Measurements from ENCODE around the gene GNAZ.
A peak's percentile ranks its signal among the peaks of the same experiment; 100 is the strongest.
"Not testable (repeated sequence)": the region's sequence is repeated elsewhere in the genome, so short reads cannot be mapped to it uniquely, and the experiment has no call there.

GNAZ gene

DNA sequence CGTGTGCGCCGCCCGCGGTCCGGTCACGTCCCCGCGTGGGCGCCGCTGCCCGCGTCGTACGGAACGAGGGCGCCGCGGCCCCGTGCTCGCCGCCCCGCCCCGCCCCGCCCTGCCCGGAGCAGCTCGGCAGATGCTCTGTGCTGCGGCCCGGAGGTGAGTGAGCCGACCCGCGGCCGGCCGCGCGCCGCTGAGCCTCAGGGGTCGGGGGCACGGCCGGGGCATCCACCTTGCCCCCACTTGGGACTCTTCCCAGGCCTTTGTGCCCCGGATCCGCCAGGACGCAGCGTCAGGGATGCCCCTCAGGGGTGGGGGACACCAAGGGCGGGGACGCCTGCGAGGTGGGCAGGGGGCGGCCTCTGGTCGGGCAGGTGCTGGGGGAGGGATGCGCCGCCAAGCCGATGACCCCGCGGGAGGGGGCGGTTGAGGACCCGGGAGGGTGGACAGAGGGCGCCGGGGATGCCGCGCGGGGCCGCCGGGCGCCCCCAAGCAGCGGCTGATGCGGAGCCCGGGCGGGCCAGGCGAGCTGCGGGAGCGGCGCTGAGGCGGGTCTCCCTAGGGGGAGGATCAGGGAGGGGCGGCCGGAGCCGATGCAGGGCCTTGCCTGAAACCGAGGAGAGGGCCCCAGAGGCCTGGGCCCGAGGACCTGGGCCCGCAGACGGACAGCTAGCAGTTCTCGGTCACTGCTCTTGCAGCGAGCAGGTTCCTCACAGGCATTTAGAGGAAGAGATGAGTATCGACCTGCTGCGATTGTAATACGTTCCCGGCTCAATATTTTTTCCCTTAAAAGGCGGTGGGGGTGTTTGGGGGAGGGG lies at the start of gene GNAZ:
Gene GNAZ, plus strand, starts transcription at position 102 of the 812 bp plus-strand sequence. CDS start 25,177 bp downstream, outside the sequence.
- DNase-seq (ENCODE audit: low spot score), result peak; percentile 16

DNA sequence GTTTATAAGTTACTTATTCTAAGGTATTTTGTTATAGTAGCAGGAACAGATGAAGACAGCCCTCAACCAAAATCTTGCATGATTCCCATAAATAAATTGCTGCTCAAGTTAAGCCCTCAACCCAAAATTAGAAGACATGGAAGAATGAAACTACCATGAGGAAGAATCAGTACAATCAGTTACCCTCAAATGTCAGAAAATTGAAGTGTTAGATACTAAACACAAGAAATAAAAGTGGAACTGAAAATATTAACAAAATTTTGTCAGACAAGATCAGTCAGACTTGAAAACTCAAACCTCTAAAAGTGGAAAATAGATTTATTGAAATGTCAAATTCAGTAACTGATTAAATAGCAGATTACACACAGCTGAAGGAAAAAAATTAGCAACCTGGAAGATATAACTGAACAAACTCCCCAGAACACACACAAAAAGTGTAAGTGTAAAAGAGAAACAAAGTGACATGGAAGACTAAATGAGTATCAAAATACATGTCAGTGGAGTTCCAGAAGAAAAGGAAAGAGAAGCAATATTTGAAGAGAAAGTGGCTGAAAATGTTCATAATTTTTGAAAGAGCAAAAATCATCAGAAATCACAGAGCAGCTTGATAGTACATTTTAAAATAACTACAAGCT lies 49.5 kb upstream of the GNAZ start:
- no peak for DNase-seq (ENCODE audit: low spot score)

DNA sequence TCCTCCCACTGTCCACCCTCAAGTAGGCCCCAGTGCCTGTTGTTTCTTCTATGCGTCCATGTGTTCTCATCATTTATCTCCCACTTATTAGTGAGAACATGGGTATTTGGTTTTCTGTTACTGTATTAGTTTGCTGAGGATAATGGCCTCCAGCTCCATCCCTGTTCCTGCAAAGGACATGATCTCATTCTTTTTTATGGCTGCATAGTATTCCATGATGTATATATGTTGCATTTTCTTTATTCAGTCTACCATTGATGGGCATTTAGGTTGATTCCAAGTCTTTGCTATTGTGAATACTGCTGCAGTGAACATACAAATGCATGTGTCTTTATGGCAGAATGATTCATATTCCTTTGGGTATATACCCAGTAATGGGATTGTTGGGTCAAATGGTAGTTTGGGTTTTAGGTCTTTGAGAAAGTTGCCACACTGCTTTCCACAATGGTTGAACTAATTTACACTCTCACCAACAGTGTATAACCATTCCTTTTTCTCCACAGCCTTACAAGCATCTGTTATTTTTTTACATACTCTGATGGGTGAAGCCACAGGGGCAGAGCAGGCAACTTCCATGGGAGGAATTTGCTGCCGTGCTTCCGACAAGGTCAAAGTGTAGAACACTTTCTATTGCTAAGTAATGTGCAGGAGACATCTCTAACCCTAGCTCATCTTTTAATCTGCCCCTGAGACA lies 48.5 kb upstream of the GNAZ start:
- not testable (repeated sequence) for DNase-seq (ENCODE audit: low spot score)

DNA sequence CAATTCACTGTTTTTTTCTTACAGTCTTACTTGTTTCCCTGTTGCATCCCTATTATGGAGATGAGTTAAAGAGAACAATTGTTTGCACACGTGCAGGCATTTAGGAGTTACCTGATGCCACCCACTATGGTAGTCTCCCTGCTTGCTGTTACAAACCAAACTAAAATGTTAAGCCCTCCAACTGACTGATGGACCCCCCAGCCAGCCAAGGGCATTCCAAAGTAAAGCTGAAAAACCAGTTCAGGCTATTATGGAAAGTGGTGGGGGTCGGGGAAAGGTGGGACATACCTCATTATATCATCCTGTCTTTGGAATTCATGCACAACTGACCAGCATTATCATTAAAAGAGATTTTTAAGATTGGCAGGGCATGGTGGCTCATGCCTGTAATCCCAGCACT lies 47.0 kb upstream of the GNAZ start:
- no peak for DNase-seq (ENCODE audit: low spot score)

DNA sequence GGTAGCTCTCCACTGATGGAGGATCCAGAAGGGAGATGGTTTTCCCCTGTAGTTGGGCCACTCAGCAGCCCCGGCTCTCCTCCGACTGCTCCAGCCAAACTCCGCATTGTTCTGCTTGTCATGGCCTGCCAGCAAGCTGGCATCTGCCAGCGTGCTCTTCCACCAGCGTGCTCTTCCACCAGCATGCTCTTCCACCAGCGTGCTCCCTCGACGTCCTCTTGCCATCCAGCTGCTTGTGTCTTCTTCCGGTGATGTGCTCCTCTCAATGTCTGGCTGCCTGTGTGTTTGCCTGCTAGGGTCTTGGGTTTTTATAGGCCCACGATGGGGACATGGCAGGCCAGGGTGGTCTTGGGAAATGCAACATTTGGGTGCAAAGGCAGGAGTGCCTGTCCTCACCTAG lies 43.5 kb upstream of the GNAZ start:
- no peak for DNase-seq (ENCODE audit: low spot score)

DNA sequence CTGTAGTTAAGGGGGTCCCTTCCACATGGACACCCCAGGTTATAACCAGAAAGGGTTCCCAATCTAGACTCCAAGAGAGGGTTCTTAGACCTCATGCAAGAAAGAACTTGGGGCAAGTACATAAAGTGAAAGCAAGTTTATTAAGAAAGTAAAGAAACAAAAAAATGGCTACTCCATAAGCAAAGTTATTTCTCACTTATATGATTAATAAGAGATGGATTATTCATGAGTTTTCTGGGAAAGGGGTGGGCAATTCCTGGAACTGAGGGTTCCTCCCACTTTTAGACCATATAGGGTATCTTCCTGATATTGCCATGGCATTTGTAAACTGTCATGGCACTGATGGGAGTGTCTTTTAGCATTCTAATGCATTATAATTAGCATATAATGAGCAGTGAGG lies 42.5 kb upstream of the GNAZ start:
- not testable (repeated sequence) for DNase-seq (ENCODE audit: low spot score)

DNA sequence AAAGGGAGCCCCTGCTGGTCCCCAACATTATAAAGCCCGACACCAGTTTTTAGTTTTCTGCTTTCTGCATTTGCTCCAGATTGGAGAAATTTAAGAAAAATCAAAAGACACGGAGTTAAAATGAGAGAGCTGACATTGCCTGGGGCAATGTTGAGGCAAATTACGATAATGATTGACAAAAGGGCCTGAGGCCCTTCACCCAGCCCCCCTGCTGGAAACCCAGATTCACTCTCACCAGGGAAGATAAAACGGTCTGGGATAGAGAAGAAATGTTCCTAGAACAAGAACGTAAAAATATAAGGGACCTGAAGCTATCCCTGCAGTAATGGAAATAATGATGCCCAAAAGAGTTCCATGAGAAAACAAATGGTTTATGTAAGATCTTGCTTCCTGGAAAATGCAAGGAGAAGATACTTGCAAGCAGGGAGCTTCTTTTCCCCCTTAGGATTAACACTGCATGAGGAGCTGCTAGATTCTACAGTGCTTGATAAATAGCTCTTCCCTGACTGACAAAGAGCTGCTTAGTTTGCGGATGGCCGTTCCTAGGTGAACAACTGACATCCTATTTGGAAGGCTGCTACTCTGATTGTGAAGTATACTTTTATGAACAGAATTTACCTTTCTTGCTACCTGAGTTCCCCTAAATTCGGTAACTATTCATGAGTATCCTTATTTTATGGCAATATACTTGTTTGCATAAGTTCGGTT lies 40.6 kb upstream of the GNAZ start:
- no peak for DNase-seq (ENCODE audit: low spot score)

DNA sequence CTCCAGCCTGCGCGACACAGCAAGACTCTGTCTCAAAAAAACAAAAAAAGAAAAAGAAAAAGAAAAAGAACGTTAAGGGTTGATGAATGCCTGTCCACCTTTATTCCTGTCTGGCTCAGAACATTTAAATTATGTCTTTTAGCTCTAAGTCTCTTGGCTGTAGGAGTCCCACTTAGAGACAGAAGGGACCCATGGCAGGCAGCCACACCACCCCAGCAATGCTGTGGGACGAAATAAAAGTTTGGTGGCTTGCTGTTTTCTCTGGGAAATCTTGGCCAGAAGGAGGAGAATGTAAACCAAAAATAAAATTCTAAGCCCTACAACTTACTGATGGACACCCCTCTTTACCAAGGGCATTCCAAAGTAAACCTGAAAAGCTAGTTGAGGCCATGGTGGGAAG lies 38.9 kb upstream of the GNAZ start:
- no peak for DNase-seq (ENCODE audit: low spot score)

DNA sequence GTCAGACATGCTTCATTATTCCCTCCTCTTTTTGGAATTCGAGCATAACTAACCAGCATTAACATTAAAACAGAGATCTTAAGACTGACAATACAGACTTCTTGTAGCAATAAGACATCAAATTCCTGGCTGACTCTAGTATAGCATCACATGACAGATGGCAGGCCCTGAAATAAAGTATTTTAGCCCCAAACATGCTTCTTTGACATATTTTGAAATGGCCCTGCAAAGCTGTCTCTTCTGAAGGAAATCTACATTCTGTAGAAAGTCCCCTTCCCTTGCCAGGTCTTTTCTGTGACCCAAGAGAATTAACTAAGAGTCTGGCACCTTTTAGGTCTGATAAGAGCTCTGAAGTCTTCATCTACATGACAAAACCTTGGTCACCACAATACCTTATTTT lies 38.5 kb upstream of the GNAZ start:
- DNase-seq (ENCODE audit: low spot score), result no peak

DNA sequence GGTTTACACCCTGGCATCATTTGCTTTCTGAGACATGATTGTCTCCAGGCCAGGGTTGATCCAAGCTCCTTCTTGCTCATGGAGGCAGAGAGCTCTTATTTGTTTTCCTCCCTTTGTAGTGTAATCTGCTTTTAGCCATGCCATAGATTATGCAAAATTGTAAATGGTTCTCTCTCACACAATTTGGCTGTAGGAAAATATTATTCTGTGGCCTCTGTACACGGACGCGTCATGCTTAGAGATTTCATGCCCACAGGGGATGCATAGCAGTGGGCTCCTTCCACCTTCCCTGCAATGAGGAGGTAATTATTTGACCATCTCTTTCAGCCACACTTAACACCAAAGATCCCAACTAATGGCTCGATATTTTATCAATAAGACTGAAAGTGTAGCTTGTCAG lies 37.7 kb upstream of the GNAZ start:
- DNase-seq (ENCODE audit: low spot score), result no peak

DNA sequence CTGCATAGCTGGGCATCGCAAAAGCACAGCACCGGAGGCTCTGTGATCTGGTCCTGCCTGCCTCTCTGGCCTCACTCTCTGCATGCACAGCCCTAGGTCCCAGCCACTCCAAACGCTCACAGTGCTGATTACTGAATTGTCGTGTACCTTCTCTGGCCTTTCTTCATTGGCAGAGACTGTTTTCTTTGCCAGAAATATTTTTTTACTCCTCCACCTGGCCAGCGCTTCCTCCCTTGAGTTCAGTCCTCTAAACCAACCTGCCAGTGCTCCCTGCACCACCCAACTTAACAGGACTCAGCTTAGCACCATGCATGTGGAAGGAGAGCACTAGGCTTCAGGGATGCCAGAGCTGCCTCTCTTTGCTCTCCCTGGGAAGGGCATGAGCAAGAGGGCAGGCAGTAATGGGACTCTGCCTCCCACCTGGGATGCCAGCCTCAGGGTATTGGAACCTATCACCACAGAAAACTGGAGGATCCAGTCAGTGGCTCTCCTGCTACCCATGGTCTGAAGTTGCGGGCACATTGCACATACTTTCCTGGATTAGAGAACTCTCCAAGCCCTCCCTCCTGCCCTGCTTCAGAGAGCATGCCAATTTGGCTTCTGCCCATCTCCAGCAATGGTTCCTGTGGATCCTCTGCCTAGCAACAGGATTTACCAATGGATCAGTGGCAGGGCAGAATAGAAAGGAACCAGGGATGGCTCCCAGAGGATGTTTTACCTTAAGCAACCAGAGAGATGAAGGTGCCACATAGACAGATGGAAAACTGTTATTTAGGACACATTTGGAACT lies 37.0 kb upstream of the GNAZ start:
- no peak for DNase-seq (ENCODE audit: low spot score)

DNA sequence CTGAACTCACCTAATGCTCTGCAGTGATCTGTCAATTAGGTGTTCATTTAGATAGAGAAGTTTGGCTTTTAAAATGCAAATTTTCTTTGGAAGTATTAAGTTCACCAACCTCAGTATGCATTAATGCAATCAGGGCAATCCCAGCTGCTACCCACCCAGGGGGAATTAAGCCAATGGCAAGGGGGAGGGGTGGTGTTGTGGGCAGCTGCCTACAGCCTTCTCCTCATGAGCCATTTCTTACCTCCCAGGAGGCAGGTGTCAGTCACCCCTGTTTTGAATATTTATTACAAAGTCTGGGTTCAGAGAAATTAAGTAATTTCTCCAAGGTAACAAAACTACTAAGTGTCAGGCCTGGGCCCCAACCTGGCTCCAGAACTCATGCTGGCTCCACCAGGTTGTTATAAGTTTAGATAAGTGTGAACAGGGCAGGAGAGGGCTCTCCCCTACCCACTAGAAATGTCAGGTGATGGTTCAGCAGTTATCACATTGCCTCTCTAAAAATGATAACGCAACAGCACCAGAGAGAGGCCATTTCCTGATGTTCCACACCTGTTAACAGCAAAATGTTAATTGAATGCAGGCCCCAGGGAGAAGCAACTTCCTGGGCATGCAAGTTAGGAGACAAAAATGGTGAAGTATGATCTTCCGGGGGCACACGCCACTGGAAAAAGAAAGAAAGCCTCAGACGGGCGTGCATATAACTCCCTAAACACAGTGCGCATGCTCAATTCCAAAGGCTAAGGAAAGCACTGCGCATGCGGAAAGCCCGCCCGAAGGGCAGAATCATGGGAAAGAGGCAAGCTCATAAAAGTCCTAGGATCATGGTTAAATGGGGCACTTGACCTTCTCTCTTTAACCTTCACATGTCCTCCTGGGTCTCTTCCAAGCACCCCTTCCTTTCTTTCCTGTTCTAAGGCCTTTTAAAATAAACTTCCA lies 35.4 kb upstream of the GNAZ start:
- DNase-seq (ENCODE audit: low spot score), result no peak

DNA sequence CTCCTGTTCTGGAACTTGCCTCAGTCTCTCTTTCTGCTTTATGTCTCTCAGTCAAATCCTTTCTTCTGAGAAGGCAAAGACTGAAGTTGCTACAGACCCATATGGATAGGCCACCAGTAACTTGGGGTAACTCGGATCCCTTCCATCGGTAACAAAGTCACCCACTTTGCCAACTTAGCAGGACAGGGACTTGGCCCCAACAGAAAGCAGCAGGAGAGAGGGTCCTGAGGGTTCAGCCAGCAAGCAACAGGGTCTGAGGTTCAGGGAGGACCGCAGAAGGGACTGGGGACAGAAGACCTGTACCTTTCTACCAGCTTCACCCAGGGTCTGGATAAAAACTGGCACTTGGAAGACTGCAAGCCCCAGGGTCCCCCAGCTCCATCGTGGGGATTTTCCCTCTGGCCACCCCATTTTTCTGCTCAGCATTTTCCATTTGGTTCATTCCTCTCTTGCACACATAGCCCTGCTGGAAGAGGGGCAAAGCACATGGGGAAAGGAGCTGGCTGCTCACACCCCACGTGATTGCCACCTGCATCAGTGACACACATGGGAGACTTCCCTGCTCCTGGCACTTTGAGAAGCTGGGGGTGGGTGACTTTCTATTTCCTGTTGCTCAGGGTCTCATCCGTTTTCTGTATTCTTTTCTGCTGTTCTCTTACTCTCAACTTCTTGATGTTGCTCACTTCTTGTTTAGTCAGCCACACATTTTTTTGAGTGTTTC lies 34.6 kb upstream of the GNAZ start:
- no peak for DNase-seq (ENCODE audit: low spot score)

DNA sequence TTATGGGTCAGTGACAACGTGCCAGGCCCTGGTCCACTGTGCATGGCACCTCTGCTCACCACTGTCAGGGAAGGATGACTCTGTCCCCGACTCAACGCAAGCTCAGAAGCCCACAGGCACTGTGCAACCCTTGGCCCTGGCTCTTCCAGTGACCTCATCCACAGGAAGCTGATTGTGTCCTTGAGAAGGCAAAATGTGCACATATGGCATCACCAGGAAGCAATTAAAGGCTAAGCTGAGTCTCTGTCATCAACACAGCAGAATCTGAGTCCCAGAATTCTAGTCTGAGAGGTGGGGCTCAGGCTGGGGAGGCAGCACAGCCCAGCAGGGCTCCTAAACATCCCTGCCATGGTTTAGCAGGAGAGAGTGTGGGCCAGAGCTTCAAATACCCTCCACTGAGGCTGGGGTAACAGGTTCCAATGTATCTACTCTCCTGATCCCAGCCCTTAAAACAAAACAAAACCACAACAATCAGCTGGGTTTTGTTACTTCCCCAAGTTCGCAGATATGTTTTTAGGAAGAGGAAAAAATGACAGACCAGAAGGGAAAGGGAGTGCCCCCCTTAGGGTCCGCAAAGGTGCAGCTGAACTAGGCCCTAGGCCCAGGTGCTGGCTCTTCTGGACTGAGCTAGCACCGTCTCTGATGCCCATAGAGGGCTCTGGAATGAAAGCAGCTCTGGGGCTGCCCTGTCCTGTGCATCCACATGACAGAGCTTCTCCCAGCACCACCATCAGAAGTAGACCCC lies 33.5 kb upstream of the GNAZ start:
- DNase-seq (ENCODE audit: low spot score), result no peak

DNA sequence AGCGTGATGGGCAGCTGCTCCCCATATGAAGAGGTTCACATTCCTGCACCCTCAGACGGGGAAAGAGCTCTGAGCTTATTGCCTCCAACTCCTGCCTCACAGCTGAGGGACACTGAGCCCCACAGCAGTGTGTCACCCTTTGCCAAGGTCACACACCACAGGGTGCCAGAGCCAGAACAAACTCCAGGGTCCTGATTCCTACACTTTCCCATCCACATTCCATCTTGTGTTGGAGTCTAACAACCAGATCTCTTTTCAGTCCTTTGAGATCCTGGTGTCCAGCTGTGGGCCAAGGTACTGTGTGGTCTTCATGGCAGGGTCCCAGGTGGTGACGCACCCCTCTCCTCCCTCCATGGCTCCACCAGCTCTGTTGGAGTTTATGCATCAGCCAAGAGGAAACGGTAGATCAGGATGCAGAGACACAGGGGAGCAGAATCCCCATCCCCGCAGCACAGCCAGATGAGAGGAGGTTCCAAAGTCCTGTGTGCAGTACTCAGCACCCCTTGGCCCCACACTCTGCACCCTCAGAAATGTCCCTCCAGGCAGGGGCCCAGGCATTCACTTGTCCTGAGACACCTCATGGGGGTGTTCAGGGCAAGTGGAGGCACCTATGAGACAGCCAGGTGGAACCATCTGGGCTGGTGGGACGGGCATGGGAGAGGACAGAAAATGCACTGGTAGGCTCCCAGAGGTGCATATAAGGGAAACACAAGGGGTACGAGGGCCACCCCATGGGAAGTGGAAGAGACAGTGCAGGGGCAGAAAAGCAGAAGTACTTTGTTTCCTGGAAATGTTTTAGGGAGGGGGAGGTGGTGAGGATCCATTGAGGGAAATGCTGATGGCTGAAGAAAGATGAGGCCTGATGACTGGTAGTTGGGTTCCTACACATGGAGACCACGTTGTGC lies 32.6 kb upstream of the GNAZ start:
- DNase-seq (ENCODE audit: low spot score), result no peak

DNA sequence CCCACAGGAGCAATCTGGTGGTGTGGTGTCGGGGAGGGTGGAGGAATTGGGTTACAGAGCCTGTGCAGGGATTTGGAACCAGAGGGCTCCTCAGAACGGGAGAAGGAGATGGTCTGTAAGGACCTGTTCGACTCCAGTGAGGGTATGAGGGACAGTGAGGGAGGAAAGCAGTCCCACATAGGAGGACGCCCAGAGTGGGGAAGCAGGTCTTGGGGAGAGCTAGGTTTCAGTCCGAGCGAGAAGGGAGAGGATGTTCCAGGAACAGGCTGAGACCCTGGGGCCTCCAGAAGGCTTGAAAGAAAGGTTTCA lies 32.0 kb upstream of the GNAZ start:
- DNase-seq (ENCODE audit: low spot score), result no peak

DNA sequence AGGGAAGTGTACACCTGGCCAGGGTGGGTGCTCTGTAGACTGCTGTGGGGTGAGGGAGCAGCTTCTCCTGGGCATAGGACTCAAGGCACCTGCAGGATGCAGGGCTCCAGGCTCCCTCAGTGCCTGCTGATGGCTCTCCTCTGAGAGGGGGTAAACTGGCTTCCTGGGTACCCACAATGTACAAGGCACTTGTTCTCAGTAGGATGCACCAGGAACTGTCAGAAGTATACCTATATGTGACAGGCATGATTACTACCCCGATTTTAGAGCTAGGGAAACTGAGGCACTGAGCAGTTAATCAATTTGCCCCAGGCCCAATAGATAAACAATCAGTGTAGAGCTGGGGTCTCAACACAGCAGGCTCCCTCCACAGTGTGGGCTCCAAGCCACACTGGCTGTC lies 31.4 kb upstream of the GNAZ start:
- DNase-seq (ENCODE audit: low spot score), result no peak

DNA sequence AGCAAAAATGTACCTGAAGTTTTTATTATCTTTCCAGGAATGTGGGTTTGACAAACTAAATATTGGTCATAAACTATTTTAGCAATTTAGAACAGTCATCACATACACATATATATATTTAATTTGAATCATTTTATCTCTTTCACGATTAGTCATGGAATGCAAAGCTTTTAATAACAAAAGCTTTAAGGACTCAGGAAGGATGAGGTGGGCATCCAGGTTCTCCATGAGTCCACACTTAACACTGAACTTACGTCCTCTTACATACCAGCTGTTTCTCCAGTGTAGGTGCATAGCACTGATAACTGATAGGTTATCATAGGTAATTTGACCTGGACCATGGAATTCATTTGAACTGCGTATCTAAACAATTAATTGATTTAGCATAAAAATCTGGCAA lies 28.1 kb upstream of the GNAZ start:
- no peak for DNase-seq (ENCODE audit: low spot score)
